Measurements from ENCODE around the gene PSME3IP1. TPM values are rescaled to one million over a fixed set of nuclear protein-coding genes. Genes with fewer than 3 reads are reported as not detected.

PSME3IP1 gene
- polyA plus RNA-seq, 3 donors, result 97.8 to 135 (median 124) TPM

- DNase-seq, result peak; percentile 45
Measured at GRCh38 chr16:57147381-57148221, 38.2 kb downstream of the PSME3IP1 start.

DNA sequence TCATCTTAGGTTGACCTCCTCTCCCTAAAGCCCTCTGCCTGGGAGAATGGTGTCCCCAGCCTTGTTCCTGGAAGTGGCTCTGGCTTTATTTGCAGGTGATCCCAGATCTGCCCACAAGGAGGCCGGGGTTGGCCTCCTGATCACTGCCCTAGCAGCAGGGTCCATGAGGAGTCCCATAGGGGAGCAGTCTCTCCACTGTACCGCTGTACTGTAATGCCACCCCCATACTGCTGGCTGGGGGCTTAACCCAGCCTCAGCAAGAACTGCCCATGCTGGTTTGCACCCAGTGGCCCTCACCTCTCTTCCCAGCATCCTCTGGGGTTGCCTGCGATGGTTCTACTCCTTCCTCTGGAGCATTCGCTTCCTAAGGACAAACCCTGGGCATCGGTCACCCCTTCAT, 39.1 kb downstream of the PSME3IP1 start:
- DNase-seq, result no peak

- no peak for DNase-seq
Measured at GRCh38 chr16:57146040-57146647, 39.7 kb downstream of the PSME3IP1 start.

DNA sequence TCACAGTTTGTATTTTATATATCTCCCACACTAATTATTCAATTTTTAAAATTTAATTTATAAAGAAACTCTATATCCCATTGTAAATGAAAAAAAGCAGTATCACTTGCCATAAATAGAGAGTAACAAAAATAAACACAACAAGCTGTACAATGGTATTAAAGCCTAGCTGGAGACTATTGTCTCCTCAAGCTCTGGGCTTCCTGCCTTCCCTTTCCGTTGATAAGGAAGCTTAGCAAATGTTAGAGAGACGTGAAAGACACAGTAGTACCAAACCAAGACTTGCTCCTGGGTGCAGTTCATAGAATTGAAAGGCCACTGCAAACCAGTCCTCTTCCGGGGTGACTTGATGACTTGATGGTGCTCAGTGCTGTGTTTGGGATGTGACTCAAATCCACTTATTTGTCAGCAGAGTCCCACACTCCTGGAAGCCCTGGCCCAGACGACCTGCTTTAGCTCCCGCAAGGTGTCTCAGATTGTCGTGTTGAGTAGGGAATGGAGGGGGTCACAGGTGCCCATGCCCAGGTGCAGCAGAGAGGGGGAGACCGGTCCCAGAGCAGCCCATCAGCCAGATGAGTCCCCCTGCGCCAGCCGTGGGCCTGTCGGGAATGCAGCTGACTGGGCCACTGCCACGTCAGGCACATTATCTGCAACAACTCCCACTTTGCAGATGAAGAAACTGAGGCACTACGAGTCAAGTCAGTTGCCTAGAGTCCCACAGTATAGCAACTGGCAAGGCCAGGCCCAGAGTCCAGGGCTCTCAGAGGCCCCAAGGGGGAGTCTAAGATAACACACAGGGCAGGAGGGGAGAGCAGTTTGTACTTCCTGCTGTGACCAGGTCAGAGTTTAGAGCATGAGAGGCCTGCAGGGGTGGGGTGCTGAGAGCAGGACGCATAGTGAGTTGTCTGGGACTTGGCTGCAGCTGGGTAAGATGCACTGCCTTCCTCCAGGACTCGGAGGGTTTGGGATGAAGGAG, 40.5 kb downstream of the PSME3IP1 start:
- DNase-seq, result no peak

DNA sequence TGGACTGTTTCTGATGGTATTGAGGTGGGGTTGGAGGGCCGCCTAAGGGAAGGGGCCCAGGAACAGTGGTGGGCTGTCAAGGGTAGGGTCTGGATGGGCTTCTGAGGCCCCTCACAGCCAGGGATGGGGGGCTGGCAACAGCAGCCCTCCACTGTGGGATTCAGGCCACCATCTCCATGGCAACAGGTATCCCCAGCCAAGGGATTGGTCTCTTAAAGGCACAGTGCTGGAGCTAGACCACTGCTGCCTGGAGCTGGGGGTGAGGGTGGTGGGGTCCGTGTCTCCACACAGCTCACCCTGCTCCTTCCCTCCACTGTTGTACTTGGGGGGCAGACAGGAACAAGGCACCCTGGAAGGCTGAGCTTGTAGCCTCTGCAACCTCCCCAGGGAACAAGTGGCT, 41.8 kb downstream of the PSME3IP1 start:
- no peak for DNase-seq

DNA sequence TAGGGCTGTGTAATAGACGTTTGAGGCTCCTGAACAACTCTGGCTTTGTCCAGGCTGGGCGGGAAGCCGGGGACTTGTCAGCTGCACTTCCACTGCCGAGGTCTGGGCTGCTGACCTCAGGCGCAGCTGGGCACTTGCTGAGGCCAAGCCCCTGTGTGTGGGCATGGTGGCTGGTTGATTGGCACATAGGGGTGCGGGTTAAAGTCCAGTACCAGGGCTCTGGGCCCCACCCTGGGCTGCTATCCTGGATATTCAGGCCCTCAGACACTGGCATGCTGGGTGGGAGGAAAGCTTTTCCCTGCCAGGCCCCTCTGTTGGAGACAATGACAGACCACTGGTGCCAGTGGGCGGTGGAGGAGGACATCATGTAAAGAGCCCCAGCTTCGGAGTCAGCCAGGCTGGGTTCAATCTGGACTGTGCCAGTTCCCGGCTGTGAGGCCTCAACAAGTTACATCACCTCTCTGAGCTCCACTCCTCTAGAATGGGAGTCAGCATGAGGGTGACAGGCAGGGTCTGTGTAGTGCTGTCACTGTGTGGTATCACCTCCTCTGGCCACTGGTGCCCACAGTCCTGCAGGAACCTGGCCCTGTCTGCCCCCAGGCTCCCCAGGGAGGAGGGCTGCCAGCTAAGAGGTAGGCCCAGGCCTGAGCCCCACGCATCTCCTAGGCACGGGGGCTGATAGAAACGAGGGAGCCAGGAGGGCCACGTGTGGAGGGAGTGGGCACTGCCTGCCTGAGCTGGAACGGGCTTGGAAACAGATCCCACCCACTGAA, 42.5 kb downstream of the PSME3IP1 start:
- no peak for DNase-seq

DNA sequence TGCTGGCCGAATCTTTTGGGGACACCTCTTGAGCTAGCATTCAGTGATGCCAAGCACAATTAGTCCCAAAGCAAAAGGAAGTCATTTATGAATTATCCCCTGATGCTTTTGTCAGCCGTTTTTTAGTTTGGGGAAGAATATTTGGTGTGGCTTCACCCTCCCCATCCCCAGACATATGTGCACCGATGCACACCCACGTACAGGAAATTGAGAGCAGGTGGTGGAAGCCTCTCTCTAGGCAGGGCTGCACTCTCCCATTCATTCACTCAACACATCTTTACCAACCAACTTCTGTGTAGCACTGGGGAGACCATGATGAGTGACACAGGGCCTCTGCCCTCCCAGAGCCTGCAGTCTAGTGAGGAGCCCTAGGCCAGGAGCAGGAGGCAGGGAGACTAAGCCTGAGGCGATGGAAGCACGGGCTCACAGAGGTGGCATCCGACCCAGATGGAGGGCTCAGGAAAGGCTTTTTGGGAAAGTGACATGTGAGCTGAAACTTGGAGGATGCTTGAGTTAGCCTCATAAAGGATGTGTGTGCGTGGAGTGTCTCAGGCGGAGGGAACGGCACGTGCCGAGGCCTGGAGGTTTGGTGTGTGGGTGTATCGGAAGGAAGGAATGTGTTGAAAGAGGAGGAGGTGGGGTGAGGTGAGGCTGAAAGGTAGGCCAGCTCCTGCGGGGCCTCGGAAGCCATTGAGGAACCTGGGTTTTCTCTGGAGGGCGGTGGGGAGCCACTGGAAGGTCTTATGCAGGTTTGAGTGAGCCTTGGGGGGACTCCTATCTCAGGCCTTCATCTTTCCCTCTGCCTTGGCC, 43.8 kb downstream of the PSME3IP1 start:
- DNase-seq, result no peak

DNA sequence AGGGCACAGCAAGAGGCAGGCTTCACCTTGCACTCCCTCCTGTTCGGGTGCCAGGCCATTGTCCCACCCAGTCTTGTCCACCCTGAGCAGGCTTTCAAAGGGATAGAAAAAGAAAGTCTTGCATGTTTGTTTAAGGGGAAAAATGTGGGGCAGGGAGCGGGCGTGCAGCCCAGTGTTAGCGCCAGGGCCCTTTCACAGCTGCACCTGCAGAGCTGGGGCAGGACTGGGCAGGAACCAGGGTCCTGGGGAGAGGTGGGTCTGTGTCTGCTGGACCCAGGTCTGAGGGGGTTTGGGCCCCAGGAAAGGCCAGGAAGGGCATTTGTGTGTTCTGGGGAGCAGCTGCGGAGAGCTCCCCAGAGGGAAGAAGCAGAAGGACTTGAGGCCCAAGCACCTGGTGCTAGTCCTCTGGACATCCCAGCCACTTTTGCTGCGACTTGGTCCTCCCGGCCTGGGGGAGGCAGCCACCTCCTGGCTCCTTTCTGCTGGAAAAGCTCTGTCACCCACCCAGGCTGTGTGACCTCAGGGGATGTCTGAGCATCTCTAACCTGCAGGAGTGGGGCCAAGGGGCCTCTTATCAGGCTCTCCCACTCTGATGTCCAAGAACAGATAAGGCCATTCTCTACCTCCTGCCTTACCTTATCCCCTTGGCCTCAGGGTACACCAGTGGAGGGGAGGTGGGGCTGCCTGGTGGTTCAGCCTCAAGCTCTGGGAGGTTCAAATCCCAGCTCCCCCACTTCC, 44.7 kb downstream of the PSME3IP1 start:
- DNase-seq, result no peak

DNA sequence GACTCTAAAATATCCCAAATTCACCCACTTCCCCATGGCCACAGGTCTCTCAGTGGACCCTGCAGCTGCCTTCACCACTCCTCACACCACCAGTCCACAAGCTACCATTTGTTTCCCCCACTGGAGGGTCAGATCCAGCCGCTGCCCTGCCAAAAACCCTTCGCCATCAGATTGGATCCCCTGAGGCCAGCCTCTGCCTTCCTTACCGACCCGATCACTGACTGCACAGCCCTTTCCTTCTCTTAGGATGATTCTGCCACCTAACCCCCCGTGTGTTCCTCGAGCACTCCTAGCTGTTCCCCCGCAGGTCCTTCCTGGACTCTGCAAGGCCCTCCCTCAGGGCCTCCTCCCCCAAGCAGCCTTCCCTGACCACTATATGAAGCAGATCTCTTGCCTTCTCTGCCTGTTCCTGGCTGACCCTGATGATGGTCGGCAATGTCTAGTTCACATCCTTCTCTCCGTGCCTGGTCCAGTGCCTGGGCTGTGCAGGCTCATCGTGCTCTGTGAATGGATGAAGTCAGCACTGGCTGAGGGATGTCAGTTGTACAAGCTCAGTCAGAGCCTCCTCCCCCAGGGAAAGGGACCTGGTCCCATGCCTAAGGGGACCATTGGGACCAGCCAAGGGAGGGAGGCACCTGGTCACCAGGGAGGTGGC, 47.4 kb downstream of the PSME3IP1 start:
- DNase-seq, result no peak

DNA sequence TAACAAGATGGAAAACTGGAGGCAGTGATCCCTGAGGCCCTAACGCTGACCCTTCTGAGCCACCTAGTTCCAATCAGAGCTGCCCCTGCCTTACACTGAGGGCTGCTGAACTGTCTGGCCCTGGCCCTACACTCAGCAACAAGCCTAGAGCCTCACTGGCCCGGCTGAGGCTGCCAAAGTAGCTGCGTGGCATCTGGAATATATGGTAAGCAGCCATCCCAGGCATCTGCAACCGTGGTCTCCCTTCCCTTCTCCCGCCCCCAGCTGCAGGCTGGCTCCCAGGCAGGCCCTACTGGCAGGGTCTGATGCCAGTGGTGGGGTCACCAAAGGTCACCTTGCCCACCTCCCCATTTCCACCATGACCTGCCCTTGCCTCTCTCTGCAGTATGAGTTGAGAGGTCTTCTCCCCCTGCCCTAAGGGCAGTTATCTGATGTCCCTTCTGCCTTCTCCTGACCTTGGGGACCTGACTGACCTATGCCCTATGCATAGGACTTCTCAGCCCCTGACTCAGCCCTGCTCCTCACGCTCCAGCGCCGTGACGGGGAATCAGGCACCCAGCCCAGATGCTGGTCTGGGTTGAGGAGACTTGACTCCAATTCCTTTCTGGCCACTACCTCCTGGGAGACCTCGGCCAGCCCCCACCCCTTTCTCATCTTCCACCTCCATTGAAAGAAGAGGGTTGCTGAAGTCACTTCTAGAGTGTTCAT, 48.1 kb downstream of the PSME3IP1 start:
- no peak for DNase-seq

- no peak for DNase-seq
Measured at GRCh38 chr16:57137043-57137442, 48.8 kb downstream of the PSME3IP1 start.

- no peak for DNase-seq
Measured at GRCh38 chr16:57134982-57135381, 50.9 kb downstream of the PSME3IP1 start.

GRCh38 chr16:57133886-57134285, 52.0 kb downstream of the PSME3IP1 start:
- no peak for DNase-seq

- DNase-seq, result no peak
Measured at GRCh38 chr16:57133031-57133430, 52.8 kb downstream of the PSME3IP1 start.

GRCh38 chr16:57132470-57132869, 53.4 kb downstream of the PSME3IP1 start:
- no peak for DNase-seq

- no peak for DNase-seq
Measured at GRCh38 chr16:57131351-57131970, 54.4 kb downstream of the PSME3IP1 start.

DNA sequence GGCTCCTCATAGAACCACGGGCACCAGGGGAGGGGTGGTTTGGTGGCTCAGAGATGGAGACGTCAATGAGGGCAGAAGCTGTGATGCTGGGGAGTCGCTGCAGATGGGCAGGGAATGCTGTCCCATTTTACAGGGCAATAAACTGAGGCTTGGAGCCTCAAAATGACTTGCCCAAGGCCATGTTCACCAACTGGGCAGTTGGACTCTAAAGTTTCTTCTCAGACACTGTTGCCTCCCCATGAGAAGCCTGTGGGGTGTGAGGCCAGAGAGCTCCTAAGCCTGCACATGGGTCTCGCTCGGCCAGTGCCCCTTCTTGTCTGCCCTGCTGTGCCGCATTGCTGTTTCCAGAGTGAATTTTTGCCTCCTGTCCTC, 54.9 kb downstream of the PSME3IP1 start:
- no peak for DNase-seq

DNA sequence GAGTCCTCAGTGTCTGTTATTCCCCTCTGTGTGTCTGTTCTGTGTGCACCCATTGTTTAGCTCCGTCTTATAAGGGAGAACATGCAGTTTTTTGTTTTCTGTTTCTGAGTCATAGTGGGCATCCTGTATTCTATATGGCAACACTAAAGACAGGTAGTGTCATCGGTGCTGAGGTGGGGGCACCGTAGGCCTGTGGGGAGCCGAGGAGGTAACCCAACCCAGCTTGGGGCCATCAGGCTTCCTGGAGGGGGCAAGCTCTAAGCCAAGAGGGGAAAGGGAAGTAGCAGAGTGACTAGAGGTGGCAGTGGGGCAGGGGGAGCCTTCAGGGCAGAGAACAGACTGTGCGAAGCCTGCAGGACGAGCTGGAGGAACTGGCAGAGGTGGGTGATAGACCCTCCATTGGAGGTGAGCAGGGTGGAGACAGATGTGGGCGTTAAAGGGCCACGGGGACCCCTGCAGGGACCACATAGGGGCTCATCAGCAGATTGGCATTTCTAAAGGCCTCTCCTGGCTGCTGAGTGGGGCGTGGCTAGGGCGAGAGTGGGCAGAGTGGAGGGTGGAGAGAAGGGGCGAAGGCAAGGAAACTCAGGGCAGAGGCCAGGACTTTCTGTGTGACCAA, 57.0 kb downstream of the PSME3IP1 start:
- no peak for DNase-seq

Measured in renal pelvis (tissue), 4 donors.